GM12874 (cell line): Measurements from ENCODE around the gene LIPE.

ENCODE experiments used
- TF ChIP-seq, protein P1 (sequence below): IDR thresholded peaks from 2 replicates; pipeline ENCODE4 v1.5.1; 2011; ENCODE audit warnings: low read depth, mild to moderate bottlenecking, control low read depth, low read length, moderate library complexity; ENCODE audit not compliant: insufficient read depth

Gene LIPE

GRCh38 chr19:42424712-42425131, 2.5 kb downstream of the LIPE start:
- TF ChIP-seq, protein P1, sequence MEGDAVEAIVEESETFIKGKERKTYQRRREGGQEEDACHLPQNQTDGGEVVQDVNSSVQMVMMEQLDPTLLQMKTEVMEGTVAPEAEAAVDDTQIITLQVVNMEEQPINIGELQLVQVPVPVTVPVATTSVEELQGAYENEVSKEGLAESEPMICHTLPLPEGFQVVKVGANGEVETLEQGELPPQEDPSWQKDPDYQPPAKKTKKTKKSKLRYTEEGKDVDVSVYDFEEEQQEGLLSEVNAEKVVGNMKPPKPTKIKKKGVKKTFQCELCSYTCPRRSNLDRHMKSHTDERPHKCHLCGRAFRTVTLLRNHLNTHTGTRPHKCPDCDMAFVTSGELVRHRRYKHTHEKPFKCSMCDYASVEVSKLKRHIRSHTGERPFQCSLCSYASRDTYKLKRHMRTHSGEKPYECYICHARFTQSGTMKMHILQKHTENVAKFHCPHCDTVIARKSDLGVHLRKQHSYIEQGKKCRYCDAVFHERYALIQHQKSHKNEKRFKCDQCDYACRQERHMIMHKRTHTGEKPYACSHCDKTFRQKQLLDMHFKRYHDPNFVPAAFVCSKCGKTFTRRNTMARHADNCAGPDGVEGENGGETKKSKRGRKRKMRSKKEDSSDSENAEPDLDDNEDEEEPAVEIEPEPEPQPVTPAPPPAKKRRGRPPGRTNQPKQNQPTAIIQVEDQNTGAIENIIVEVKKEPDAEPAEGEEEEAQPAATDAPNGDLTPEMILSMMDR: no peak

DNA sequence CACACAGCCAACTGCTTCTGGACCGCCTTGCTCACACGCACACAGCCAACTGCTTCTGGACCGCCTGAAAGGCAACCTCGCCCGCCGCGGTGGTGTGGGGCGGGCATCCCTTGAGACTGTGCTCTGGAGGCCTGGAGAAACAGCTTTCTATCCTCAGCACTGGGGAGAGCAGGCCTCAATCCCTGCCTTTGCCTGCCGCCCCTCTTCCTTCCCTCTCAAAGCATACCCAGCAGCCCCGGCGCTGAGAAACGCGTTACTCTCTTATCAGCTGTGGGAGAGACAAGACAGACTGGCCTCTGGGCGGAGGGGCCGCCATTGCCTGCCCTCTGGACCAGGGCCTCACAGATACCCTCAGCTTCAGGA, 2.9 kb downstream of the LIPE start:
- TF ChIP-seq, protein P1: no peak

DNA sequence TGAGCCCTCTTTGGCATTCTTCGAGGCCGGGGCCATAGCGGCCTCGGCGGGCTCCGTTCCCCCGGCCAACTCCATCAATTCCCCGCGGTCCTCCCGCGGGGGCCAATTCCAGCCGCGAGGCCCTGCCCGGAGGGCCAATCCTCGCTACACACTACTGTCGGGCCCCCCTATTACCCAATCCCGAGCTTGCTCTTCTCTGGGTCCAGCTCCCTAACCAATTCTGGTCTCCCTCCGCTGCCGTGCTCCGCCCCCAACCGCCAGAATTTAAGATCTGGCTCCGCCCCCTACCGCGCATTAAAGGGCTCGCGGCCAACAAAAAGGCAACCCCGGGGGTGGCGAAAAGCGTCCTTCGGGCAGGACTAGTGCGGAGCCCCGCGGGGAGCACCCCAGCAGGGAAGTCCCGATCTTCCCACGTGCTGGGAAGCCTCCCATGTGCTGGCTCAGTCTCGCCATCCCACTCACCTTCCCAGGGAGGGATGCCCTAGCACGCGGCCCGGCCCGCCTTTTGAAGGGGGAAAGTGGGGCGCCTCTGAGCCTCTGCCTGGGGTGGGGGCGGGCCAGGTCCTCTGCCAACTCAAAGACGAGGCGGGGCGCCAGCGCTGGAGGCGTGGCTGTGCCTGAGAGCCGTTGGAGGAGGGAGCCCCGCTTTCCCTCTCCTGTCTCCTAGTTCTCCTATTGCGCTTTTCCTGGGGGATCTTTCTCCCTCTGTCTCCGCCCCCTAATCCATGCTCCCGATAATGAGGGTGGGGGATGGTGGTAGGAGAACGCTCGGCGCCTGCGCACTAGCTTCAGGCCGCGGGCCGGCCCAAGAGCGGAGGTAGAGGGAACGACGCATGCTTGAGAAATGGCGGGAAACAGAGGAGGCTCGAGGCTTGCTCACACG, 3.5 kb downstream of the LIPE start:
- TF ChIP-seq, protein P1: no peak

DNA sequence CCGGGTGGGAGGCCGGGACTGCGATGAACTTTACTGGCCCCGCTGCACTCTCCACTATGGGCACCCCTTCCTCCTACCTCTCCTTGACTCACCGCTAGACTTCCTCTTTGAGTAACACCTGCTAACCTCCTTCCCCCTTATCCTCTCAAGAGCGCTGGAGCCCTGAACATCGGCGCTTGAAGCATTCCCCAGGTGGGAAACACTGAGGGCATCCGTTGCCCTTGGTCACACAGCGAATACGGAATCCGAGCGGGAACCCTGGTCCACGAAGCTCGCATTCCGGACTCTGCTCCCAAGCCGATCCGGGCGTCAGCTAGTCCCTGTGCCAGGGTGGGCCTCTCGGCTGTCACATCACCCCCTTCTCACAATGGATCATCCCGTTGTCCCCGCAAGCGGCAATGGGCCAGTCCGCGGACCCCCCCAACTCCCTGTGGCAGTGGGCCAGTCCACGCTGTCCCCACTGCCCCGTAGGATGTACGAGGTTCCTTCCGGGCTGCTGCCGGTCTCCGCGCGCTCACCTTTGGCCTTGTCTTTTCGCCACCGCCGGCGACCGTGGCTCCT, 4.2 kb downstream of the LIPE start:
- TF ChIP-seq, protein P1: no peak

DNA sequence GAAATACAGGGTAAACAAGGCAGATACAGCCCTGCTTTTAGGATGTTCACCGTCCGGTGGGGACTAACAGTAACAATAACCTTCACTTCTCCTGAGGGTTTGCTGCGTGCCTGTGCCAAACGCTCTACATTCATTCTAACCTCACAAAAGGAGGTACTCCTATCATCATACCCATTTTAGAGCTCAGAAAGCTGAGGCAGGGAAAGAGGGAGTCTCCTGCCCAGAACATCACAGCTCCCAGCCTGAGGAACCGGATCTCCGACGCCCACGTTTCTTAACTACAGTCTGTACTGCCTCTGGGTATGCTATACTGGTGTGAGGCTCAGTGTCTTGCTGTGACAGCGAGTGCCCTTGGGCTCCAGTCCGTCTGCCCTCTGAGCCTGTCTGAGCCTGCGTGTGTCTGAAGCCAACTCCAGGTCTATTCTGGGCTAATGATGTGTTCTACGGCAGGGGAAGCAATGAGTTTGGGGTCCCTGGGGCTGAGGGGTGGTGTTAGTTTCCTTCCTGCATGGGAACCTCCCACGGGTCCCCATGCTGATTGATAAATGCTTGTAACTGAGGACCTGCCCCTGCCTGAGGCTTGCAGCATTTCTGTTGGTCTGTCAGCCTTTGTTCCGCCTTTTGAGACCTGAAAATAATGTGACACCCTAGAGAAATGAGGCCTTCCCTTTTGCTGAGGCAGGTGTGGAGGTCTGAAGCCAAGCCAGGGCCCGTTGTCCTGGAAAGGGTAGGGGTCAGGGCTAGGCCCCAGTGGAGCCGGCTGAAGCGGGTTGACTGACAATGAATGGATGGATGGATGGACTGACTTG, 4.9 kb downstream of the LIPE start:
- TF ChIP-seq, protein P1: no peak

DNA sequence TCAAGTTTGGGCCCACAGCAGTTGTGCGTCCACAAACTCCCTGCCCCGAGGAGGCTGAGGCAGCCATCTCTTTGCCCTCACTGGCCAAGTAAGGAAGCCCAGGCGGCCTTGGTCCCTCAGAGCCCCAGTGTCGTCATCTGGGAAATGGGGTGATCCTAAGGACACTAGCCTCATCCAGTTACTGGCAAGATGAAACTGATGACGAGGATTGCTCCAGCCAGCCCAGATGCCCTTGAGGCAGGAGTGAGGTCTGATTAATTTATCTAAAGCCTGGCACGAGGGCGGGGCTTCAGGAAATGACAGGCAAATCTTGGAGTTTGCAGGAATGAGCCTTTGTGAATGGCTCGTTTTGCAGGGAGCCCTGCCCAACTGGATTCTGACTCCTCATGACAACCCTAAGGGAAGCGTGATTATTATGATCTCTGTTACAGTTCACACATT, 5.6 kb downstream of the LIPE start:
- TF ChIP-seq, protein P1: no peak

- TF ChIP-seq, protein P1: no peak
Observed at GRCh38 chr19:42421101-42421500, 6.1 kb downstream of the LIPE start.
